ENCODE measurements around the gene TRIM54. TPM values are rescaled to one million over a fixed set of nuclear protein-coding genes. Genes with fewer than 3 reads are reported as not detected.
"Not testable (repeated sequence)": the region's sequence is repeated elsewhere in the genome, so short reads cannot be mapped to it uniquely, and the experiment has no call there.

TRIM54 gene
- total RNA-seq, 1 donor: not detected

DNA sequence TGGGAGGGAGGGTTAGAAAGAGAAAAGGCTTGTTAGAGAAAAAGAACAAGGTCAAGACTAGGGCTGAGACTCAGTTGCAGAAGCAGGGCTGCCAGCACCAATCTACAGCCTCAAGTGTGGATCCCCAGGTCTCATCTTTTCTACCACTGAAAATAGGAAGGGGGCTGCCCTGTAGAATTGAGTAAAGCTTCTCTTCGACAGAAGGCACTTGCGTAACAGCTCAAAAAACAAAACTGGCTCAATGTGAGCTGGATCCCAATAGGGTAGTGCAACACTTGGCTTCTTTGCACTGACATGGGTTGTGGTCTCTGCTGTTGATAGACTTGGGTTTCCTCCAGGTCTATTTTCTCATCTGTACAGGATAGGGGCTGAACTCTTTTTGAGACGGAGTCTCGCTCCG lies 42.5 kb downstream of the TRIM54 start:
- Histone ChIP-seq H3K4me3 (ENCODE audit: low read length) (no peak overlapping the region), H3K4me1 (ENCODE audit: insufficient read depth, low read length) (peaks cover 15% of the 10 kb centered on the region)

DNA sequence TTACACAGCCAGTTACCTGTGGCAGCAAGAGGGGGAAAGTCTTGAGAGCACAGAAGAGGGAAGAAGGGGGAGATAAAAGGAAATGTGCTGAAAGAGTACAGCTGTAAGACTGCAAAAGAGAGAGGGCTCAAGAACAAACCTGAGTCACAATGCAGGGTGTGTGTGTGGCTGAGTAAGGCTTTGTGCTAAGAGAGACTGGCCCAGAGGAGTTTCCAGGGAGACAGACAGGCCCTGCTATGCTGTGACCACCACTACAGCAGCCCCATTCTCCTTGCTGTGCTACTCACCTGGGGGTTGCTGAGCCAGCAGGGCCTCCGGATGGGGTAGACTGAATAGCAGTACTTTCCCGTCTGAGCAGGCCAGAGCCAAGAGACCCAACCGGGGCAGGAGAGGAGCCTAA lies 53.1 kb downstream of the TRIM54 start:
- H3K9me3 ChIP-seq (ENCODE audit: low read depth, low read length): no peaks in the 10 kb centered on the region
- no peaks in the 10 kb centered on the region for H3K4me1 ChIP-seq (ENCODE audit: insufficient read depth, low read length)
- no peak overlapping the region for H3K4me3 ChIP-seq (ENCODE audit: low read length)

More for the DNA sequence above, 42.5 kb downstream of the TRIM54 start:
- Histone ChIP-seq H3K9me3 (ENCODE audit: low read depth, low read length) (no peaks in the 10 kb centered on the region), H3K27me3 (ENCODE audit: insufficient read depth, low read length) (no peaks in the 10 kb centered on the region)

GRCh38 chr2:27336173-27336572 lies 53.9 kb downstream of the TRIM54 start:
- Histone ChIP-seq H3K27me3 (ENCODE audit: insufficient read depth, low read length) (no peaks in the 10 kb centered on the region), H3K9me3 (ENCODE audit: low read depth, low read length) (no peaks in the 10 kb centered on the region), H3K4me3 (ENCODE audit: low read length) (no peak overlapping the region), H3K4me1 (ENCODE audit: insufficient read depth, low read length) (no peaks in the 10 kb centered on the region)

More for the DNA sequence above, 53.1 kb downstream of the TRIM54 start:
- no peaks in the 10 kb centered on the region for H3K27me3 ChIP-seq (ENCODE audit: insufficient read depth, low read length)

DNA sequence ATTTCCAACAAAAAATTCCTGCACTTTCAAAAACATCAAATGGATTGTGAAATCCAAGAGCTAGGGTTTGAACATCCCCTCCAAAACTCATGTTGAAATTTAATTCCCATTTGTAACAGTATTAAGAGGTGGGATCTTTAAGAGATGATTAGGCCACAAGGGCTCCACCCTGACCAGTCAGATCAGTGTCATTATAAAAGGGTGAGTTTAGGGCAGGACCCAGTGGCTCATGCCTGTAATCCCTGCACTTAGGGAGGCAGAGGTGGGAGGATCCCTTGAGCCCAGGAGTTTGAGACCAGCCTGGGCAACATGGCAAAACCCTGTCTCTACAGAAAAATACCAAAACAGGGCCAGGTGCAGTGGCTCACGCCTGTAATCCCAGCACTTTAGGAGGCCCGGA lies 65.4 kb downstream of the TRIM54 start:
- Histone ChIP-seq H3K4me3 (ENCODE audit: low read length) (no peak overlapping the region), H3K4me1 (ENCODE audit: insufficient read depth, low read length) (peaks cover 10% of the 10 kb centered on the region), H3K9me3 (ENCODE audit: low read depth, low read length) (no peaks in the 10 kb centered on the region), H3K27me3 (ENCODE audit: insufficient read depth, low read length) (no peaks in the 10 kb centered on the region)

DNA sequence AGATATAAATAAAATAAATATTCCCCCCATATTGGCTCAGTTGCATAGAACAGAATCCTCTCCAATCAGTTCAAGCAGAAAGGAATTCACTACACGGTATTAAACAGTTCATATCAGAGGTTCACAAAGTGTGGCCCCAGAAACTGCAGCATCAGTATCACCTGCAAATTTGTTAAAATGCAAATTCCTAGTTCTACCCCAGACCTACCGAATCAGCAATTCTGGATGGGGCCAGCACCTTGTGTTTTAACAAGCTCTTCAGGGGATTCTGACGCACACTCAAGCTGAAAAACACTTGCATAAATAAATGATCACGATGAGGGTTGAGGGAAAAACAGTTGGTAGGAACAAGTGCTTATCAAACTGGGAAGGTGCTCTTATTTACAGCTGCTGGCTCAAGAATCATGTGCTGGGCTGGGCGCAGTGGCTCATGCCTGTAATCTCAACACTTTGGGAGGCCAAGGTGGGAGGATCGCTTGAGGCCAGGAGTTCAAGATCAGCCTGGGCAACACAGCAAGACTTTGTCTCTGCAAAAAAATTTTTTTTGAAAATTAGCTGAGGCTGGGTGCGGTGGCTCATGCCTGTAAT lies 68.0 kb downstream of the TRIM54 start:
- Histone ChIP-seq H3K4me1 (ENCODE audit: insufficient read depth, low read length) (peaks cover 30% of the 10 kb centered on the region), H3K4me3 (ENCODE audit: low read length) (no peak overlapping the region), H3K9me3 (ENCODE audit: low read depth, low read length) (no peaks in the 10 kb centered on the region), H3K27me3 (ENCODE audit: insufficient read depth, low read length) (no peaks in the 10 kb centered on the region)

GRCh38 chr2:27351802-27352598 lies 69.8 kb downstream of the TRIM54 start:
- H3K9me3 ChIP-seq (ENCODE audit: low read depth, low read length): no peaks in the 10 kb centered on the region
- no peaks in the 10 kb centered on the region for H3K27me3 ChIP-seq (ENCODE audit: insufficient read depth, low read length)
- H3K4me1 ChIP-seq (ENCODE audit: insufficient read depth, low read length): peaks cover 35% of the 10 kb centered on the region
- H3K4me3 ChIP-seq (ENCODE audit: low read length): no peak overlapping the region

- H3K9me3 ChIP-seq (ENCODE audit: low read depth, low read length); H3K27me3 ChIP-seq (ENCODE audit: insufficient read depth, low read length); H3K4me3 ChIP-seq (ENCODE audit: low read length): not testable (repeated sequence)
- peaks cover 48% of the 10 kb centered on the region for H3K4me1 ChIP-seq (ENCODE audit: insufficient read depth, low read length)
Measured at GRCh38 chr2:27353386-27353761, 71.1 kb downstream of the TRIM54 start.

DNA sequence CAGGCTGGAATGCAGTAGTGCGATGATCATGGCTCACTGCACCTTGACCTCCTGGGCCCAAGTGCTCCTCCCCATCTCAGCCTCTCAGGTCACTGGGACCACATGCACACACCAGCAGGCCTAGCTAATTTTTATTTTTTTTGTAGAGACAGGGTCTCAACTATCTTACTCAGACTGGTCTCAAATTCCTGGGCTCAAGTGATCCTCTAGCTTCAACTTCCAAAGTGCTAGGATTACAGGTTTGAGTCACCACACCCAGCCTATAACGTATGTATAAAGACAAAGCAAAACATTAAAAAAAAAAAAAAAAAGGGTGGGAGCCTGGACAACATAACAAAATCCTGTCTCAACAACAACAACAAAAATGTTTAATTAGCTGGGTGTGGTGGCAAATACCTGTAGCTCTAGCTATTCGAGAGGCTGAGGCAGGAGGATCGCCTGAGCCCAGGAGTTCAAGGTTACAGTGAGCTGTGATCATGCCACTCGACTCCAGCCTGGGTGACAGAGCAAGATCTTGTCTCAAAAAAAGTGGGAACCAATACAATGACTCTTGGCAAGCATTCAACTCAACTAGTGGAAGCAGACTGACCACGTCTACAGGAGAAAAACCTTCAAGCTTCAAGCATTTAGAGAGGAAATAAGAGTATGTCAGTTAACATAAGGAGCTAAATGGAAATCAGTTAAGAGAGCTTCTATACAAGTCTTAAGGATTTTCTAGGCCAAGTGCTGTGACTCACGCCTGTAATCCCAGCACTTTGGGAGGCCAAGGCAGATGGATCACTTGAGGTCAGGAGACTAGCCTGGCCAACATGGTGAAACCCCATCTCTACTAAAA lies 71.8 kb downstream of the TRIM54 start:
- Histone ChIP-seq H3K4me1 (ENCODE audit: insufficient read depth, low read length) (peaks cover 48% of the 10 kb centered on the region), H3K27me3 (ENCODE audit: insufficient read depth, low read length) (no peaks in the 10 kb centered on the region), H3K4me3 (ENCODE audit: low read length) (no peak overlapping the region), H3K9me3 (ENCODE audit: low read depth, low read length) (no peaks in the 10 kb centered on the region)

DNA sequence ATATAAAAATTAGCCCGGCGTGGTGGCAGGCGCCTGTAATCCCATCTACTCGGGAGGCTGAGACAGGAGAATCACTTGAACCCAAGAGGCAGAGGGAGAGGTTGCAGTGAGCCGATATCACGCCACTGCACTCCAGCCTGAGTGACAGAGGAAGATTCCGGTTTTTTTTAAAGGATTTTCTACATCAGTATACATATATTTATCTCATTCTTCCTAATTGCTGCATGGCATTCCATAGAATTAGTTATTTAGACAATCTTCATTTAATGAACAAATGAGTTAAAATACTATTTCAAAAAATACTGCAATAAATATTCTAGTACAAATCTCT lies 72.3 kb downstream of the TRIM54 start:
- Histone ChIP-seq H3K9me3 (ENCODE audit: low read depth, low read length) (no peaks in the 10 kb centered on the region), H3K4me1 (ENCODE audit: insufficient read depth, low read length) (peaks cover 48% of the 10 kb centered on the region), H3K27me3 (ENCODE audit: insufficient read depth, low read length) (no peaks in the 10 kb centered on the region), H3K4me3 (ENCODE audit: low read length) (no peak overlapping the region)

- H3K4me1 ChIP-seq (ENCODE audit: insufficient read depth, low read length): peaks cover 48% of the 10 kb centered on the region
- no peaks in the 10 kb centered on the region for H3K27me3 ChIP-seq (ENCODE audit: insufficient read depth, low read length)
- peak overlapping the region; percentile 67 for H3K4me3 ChIP-seq (ENCODE audit: low read length)
- H3K9me3 ChIP-seq (ENCODE audit: low read depth, low read length): no peaks in the 10 kb centered on the region
Measured at GRCh38 chr2:27356056-27356381, 73.8 kb downstream of the TRIM54 start.

GRCh38 chr2:27356382-27357181 lies 74.4 kb downstream of the TRIM54 start, which contains the start of gene GTF3C2:
GTF3C2 (minus strand) TSS chr2:27356764; CDS start chr2:27343554, 13,210 bp downstream.
- no peaks in the 10 kb centered on the region for H3K27me3 ChIP-seq (ENCODE audit: insufficient read depth, low read length)
- peak within 1 kb of the TSS; percentile 67 for H3K4me3 ChIP-seq (ENCODE audit: low read length)
- no peaks in the 10 kb centered on the region for H3K9me3 ChIP-seq (ENCODE audit: low read depth, low read length)
- peaks cover 45% of the 10 kb centered on the region for H3K4me1 ChIP-seq (ENCODE audit: insufficient read depth, low read length)

Other genes with a start within 250 kb of the TRIM54 start
- 10.7 TPM for gene TMEM214, start 249.5 kb upstream of the TRIM54 start, total RNA-seq
- gene AGBL5, start 230.8 kb upstream of the TRIM54 start, total RNA-seq: 8.9 TPM
- 222 TPM for gene OST4, start 210.8 kb upstream of the TRIM54 start, total RNA-seq
- 0.63 TPM for gene EMILIN1, start 203.8 kb upstream of the TRIM54 start, total RNA-seq
- gene KHK, start 195.7 kb upstream of the TRIM54 start, total RNA-seq: 0.52 TPM
- 0.10 TPM for gene CGREF1, start 163.3 kb upstream of the TRIM54 start, total RNA-seq
- gene ABHD1, start 158.6 kb upstream of the TRIM54 start, total RNA-seq: 0.10 TPM
- gene PREB, start 147.8 kb upstream of the TRIM54 start, total RNA-seq: 11.0 TPM
- not detected for gene PRR30, start 143.0 kb upstream of the TRIM54 start, total RNA-seq
- gene TCF23, start 133.4 kb upstream of the TRIM54 start, total RNA-seq: not detected
- 96.4 TPM for gene ATRAID, start 70.4 kb upstream of the TRIM54 start, total RNA-seq
- gene SLC5A6, start 70.2 kb upstream of the TRIM54 start, total RNA-seq: 48.4 TPM
- 5.7 TPM for gene CAD, start 65.1 kb upstream of the TRIM54 start, total RNA-seq
- not detected for gene SLC30A3, start 19.4 kb upstream of the TRIM54 start, total RNA-seq
- gene DNAJC5G, start 7.0 kb upstream of the TRIM54 start, total RNA-seq: not detected
- gene UCN, start 26.0 kb downstream of the TRIM54 start, total RNA-seq: not detected
- gene MPV17, start 40.7 kb downstream of the TRIM54 start, total RNA-seq: 30.5 TPM
- gene GTF3C2, start 74.3 kb downstream of the TRIM54 start, total RNA-seq: 45.0 TPM
- 8.8 TPM for gene EIF2B4, start 87.9 kb downstream of the TRIM54 start, total RNA-seq
- gene SNX17, start 88.2 kb downstream of the TRIM54 start, total RNA-seq: 54.8 TPM
- gene ZNF513, start 98.3 kb downstream of the TRIM54 start, total RNA-seq: 11.5 TPM
- gene PPM1G, start 127.2 kb downstream of the TRIM54 start, total RNA-seq: 31.6 TPM
- gene NRBP1, start 146.2 kb downstream of the TRIM54 start, total RNA-seq: 126 TPM
- gene KRTCAP3, start 160.0 kb downstream of the TRIM54 start, total RNA-seq: 0.52 TPM
- gene IFT172, start 207.3 kb downstream of the TRIM54 start, total RNA-seq: 5.9 TPM
- 0.10 TPM for gene FNDC4, start 212.8 kb downstream of the TRIM54 start, total RNA-seq
- gene GCKR, start 214.4 kb downstream of the TRIM54 start, total RNA-seq: not detected

Measured in mononuclear cell (primary cell).